ENCODE measurements around the gene SEH1L.
"Not testable (repeated sequence)": the region's sequence is repeated elsewhere in the genome, so short reads cannot be mapped to it uniquely, and the experiment has no call there.

The SEH1L gene

DNA sequence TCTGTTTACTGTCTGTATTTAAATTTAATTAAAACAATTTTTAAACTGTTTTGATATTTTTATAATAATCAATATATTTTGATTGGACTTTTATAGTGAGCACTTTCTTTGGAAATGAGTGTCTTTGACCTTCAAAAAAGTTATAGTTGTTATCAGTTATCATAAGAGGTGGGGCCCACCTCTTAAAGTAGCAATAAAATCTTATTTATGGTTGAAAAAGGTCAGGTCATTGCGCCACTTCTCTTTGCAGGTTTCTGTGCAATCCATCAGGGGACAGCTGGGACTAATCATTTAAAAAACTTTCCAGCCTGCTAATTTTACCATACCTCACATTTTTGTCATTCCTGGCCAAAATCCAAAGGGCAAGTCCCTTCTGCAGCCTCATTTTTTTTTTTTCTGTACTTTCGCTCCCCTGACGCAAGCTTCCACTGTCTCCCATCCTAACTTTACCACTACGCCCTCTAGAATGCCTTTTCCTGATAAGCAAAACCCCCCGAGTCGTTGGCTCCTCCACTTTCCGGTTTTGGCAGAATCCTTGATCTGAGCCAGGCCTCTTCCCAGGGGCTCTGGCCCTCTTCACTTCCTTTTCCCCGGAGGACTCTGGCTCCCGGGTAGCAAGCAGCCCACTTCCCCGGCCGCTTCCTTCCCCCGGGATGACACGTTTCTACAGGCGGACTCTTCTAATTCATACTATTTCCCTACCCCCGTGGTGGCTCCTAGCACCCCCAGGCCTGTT, 1.1 kb upstream of the SEH1L start:
- peak; percentile 41 for DNase-seq

DNA sequence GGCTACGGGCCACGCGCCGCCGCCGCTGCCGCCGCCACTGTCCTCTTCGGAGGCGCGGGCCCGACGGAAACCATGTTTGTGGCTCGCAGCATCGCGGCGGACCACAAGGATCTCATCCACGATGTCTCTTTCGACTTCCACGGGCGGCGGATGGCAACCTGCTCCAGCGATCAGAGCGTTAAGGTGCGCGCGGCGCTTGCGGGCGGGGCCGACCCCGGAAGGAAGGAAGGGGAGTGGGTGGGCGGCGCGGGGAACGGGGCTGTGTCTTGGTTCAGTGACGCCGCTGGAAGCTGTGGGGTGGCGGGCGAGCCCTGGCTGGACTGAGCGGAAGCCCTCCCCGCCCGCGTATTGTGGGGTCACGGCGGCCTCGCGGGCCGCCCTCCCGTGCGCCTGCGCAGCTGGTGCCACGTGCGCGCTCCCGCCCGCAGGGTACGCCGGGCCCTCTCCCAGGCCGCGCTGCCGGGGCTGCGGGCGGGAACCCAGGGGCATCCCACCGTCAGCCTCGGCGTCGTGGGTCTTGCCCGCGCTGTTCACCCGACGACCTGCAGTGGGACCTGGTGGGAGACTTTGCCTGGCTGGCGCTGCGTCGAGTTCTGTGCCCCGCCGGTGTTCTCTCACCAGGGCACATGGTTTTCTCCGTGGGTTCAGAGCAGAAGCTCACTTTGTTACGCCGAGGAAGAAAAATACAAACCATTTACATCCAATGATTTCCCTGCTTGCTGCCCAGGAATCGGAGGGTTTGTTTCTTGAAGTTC, 416 bp downstream of the SEH1L start:
- DNase-seq: peak; percentile 87

DNA sequence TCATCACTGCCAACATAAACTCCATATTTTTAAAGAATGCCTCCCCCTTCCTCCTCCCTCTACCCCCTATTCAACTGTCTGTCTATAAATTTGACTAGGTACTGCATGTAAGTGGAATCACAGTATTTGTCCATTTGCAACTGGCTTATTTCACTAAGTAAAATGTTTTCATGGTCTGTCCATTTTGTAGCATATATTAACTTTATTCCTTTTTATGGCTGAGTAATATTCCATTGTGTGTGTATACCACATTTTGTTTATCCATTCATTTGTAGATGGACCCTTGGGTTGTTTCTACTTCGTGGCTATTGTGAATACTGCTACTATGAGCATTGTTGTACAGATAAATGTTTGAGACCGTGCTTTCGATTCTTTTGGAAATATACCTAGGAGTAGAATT, 10.7 kb downstream of the SEH1L start:
- DNase-seq: no peak

DNA sequence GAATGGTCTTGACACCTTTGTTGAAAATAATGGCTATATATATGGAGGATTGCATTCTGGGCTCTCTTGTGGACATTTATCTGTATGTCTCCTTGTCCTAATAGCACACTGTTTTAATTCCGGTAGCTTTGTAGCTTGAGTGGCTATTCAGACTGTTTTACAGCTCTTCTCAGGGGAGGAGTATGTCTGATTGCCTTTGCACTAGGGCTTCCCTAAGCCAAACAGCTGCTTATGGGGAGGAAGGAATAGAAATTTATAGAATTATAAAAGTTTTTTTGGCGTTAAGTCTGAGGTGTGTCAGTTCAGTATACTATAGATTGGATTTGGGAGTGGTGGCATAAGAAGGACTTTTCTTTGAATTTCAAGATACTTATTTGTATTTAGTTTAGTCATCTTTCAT, 12.6 kb downstream of the SEH1L start:
- DNase-seq: no peak

- peak; percentile 12 for DNase-seq
Observed at GRCh38 chr18:12960853-12961397, 13.1 kb downstream of the SEH1L start.

DNA sequence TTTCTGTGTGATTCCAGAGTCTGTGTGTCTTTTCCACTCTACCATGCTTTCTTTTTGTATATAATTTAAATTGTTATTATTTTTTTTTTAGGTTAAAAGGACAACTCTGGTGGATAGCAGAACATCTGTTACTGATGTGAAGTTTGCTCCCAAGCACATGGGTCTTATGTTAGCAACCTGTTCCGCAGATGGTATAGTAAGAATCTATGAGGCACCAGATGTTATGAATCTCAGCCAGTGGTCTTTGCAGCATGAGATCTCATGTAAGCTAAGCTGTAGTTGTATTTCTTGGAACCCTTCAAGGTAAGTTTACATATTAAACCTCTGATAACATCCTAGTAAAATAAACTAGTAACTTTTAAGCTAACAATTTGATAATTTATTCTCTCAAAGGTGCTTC, 15.3 kb downstream of the SEH1L start:
- no peak for DNase-seq

DNA sequence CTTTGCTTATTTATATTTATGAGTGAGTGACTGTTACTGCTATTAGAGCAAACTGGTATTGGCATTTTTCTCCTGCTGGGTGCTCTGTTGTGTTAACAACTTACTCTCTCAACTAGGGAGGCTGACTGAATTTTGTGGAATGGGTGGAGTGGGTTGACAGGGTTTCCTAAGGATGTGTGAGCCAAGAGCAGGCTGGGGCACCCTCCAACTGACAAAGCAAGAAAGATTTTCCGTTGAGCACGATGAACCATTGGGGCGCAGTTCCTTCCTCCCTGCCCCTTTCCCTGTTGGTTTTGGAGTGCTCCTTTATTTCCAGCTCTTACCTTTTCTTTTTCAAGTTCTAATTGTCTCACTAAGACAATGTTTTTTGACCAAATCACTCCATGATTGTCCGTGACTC, 20.3 kb downstream of the SEH1L start:
- DNase-seq: no peak

GRCh38 chr18:12968619-12969018, 20.8 kb downstream of the SEH1L start:
- no peak for DNase-seq

DNA sequence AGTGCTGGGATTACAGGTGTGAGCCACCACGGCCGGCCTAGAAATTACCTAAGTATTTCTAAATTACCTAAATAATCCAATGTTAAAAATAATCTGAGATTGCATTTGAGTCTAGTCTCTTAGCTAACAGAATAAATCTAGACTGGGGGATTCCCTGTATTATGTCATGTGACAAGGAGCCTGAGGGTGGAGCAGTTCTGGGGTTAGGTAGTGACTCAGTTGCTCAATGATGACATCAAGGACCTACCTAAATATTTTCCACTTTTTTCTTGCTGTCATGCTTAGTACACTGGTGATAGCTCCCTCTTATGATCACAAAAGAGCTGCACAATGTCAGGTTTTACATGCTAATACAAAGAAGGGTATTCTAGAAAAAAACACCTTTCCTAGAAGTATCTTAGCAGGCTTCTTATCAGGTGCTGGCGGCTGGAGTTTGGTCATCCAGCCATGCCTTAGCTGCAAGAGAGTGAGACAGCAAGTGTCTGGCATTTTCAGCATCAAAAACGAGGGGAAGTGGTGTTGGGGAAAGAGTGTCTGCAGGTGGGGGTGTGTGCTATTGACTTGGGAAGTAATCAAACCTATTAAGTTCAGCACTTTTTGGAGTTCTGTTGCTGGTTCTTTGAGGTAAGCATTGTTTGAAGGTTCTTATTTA, 25.9 kb downstream of the SEH1L start:
- no peak for DNase-seq

DNA sequence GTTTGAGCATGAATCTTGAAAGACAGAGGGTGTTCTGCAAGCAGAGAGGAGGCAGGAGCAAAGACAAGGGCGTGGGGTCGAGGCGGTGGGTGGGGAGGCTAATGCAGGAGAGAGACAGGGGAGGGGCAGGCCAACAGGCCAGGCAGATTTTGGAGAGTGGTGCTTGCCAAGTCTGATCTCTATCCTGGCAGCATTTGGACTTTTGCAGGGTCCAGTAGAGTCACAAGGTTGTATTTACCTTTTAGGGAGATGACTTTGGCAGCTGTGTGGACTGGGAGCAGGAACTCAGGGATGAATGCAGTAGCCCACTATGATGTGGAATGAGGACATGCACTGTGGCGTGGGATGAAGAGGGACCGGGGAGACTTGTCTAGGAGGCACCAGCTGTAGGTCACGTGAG, 27.7 kb downstream of the SEH1L start:
- no peak for DNase-seq

DNA sequence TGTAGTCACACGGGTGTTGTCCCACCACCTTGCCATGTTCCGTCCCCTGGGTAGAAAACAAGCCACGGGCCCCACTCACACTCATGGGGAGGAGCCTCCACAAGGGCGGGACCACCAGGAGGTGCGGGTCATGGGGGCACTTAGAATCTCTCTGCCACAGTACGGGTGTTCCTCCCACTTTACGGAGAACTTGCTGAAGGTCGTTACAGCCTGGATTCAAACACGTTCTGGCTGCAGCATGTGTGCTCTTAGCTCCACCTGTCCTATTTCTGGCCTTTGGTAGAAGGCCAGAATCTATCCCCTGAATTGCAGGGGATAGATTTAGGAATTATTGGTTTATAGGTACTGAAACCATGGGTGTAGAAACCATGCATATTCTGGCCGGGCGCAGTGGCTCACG, 28.5 kb downstream of the SEH1L start:
- no peak for DNase-seq

DNA sequence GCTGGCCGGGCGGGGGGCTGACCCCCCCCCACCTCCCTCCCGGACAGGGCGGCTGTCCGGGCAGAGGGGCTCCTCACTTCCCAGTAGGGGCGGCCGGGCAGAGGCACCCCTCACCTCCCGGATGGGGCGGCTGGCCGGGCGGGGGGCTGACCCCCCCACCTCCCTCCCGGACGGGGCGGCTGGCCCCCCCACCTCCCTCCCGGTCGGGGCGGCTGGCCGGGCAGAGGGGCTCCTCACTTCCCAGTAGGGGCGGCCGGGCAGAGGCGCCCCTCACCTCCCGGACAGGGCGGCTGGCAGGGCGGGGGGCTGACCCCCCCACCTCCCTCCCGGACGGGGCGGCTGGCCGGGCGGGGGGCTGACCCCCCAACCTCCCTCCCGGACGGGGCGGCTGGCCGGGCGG, 32.3 kb downstream of the SEH1L start:
- not testable (repeated sequence) for DNase-seq

GRCh38 chr18:12989397-12990122, 41.7 kb downstream of the SEH1L start:
- no peak for DNase-seq

DNA sequence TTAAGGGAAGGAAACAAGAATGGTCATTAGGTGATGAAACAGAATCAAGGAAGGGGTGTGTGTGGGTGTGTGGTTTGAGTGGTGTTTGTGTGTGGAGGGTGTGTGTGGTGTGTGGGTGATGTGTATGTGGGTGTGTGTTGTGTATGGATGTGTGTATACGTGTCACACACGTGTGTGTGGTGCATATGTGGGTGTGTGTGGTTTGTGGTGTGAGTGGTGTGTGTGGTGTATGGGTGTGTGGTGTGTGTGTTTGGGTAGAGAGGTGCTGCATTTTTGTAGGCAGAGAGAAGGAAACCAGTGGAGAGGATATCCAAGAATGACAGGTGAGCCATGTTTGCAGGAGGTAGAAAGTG, 42.3 kb downstream of the SEH1L start:
- no peak for DNase-seq

DNA sequence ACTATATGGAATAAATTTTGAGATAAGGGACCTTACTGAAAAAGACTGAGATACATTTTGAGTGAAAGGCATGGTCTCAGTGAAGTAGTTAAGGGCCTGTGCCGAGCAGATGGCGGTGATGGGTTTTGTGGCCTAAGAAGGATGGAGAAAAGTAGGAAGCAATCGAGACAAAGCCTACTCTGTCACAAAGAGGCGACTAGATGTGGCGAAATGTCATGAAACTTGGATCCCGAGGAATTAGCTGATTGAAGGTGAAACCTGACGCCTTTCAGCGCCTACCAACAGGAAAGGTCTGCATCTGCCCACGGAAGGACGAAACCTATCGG, 42.8 kb downstream of the SEH1L start:
- DNase-seq: no peak

DNA sequence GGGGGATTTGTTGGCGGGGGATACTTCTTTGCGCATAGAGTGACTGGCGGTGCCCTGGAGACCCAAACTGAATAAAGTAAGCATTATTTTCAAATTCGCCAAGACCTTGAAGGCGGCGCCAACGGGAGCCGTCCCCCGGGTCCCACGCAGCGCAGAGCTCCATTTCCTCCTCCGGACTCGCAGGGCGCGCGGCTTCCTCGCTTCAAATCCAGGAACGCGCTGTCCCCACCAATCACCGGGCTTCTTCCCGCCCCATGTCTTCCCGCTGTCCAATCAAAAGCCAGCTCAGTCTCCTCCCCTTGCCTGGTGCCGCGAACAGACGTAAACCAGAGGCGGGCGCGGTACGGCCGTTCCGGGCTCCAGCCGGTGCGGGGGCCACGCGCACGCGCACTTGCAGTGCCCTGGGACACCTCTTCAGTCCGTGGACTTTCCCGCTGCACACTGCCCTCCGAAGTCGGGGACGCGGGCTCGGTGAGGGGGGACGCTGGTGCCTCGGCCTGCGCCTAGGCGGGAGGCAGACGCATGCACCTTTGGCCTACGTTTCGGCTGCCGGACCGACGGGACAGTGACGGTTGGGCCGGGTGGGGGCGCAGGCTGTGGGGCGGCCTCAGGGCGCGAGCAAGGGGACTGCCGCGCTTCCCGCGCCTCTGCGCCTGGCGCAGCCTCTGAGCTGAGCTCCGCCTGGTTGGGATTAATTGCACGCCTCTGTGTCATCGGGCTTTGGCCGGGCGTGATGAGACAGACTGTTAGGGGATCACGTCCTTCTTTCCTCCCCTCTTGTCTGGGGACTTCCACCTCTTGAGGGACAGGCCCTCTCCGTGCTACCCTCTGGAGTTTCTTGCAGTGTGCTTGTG, 43.4 kb downstream of the SEH1L start, which contains the start of gene CEP192:
Gene CEP192, plus strand, starts transcription at position 396 of the 854 bp plus-strand sequence. CDS start 8,063 bp downstream, outside the sequence.
- peak; percentile 96 for DNase-seq

DNA sequence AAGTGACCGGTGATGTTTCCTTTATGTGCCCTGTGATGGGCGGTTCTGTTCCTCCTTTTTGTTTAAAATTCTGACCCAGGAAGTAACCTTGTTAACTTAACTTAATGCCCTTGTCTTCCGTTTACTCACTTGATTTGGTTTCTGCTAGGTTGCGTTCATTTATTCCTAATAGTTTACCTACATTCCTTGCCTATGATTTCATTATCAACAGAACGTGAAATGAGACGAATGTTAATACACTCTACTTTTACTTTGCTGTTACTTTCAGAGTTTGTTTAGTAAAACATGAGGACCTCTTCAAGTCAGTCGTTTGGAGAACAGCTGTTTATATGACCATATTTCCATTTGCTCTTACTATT, 44.0 kb downstream of the SEH1L start:
- no peak for DNase-seq

GRCh38 chr18:12993439-12993838, 45.6 kb downstream of the SEH1L start:
- no peak for DNase-seq

GRCh38 chr18:12995424-12995823, 47.6 kb downstream of the SEH1L start:
- DNase-seq: no peak

DNA sequence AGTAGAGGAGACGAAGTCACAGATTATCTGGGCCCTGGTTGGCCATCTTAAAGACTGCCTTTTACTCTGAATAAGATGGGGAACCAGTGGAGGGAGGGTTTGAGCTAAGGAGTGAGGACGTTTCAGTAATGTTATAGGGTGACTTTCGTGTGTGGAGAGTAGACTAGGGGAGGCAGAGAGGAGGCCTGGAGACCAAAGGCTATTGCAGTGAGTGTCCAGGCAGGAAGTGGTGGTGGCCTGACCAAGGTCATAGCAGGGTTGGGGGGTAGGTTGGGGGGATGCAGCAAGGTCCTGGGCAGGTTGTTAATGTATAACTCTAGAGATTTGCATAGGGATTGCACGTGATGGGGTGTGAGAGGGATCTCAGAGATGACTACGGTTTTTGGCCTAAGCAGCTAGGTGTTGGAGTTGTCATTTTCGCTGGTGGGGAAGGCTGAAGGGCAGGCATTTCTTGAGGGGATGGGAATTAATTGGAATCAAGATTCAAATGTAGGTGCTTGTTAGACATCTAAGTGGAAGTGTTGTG, 48.2 kb downstream of the SEH1L start:
- DNase-seq: no peak

DNA sequence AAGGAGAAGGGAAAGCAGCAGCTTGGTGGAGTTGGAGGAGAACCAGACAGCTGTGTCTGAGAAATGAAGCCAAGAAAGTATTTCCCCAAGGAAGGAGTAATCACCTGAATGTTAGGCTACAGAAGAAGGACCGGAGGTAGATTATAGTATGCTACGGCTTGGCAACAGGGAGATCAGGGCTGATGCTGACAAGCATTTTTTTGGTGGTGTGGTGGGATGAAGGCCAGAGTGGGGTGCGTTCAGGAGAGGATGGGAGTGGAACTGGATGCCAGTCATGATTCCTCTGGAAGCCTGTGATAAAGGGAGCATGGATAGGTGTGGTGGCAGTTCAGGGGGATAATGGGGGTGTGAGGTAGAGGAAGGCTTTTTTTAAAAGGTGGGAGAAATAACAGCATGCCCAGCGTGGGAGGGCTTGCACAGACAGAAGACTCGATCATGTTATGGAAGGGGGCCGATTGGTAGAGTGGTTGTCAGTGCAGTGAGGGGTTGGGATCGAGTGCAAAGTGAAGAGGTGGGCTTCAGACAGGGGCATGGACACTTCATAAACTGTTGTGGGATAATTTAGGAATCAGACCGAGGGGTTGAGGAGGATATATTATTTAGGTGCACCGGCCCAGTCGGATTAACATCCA, 49.0 kb downstream of the SEH1L start:
- no peak for DNase-seq

GRCh38 chr18:12997330-12997729, 49.5 kb downstream of the SEH1L start:
- not testable (repeated sequence) for DNase-seq

All from NCI-H1092 treated with DMSO at 0.1 percent for 48 hours (cell line).